ENCODE results near the gene NUBP2. TPM values are rescaled to one million over a fixed set of nuclear protein-coding genes. Genes with fewer than 3 reads are reported as not detected.

The NUBP2 gene
- total RNA-seq, 1 experiment from 2014 or later, result 123 TPM

DNA sequence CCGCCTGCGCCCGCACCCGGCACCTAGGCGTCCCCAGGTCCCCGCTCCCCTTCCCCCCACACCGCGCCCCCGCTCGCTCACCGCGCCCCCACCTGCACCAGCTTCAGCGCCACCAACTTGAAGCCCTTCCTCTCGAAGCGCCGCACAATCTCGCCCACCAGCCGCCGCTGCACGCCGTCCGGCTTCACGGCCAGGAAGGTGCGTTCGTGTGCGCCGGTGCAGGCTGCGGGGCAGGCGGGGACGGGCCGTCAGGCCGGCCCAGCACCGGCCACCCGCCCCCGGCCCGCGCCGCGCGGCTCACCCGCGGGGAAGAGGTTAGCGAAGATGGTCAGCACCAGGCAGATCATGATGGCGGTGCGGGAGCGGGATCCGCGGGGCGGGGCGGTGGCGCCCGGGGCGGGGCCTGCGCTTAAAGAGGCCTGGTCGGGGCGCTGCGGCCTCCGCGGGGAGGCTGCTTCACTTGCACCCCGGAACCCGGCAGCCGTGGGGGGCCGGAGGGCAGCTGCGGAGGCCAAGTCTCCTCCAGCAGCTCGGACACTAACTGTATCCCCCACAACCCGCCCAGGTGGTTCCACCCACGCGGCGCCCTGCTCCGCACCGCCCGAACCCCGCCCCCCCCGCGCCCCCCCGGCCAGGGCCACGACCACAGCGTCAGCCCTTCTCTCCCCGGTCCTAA lies 11.4 kb upstream of the NUBP2 start, which contains the start of gene NME3:
Gene NME3 (minus strand): TSS at position 356 of the 676 bp plus-strand sequence. CDS start 9 bp downstream, at position 347.
- DNase-seq (ENCODE audit: low read depth), result no peak

DNA sequence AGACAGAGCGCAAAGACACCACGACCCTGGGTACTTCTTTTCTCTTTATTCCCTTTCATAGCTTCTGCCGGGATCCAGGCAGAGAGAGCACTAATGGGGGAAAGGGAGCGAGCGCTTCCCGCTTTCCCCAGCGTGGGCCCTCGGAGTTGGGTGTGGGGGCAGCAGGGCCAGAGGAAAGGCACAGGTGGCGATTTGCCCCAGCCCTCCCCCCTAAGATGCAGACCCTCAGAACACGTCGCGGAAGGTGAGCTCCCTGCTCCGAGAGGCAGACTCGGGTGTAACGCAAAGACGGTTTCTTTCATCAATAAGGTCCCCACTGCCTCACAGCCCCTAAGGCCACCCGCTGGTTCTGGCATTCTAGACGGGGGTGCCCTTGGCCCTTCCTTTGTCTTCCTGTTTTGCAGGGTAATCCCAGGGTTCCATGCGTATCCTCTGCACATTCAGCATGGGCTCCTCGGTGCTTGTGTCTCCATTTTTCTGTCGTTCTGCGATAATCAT lies 10.8 kb upstream of the NUBP2 start:
- DNase-seq (ENCODE audit: low read depth), result no peak

DNA sequence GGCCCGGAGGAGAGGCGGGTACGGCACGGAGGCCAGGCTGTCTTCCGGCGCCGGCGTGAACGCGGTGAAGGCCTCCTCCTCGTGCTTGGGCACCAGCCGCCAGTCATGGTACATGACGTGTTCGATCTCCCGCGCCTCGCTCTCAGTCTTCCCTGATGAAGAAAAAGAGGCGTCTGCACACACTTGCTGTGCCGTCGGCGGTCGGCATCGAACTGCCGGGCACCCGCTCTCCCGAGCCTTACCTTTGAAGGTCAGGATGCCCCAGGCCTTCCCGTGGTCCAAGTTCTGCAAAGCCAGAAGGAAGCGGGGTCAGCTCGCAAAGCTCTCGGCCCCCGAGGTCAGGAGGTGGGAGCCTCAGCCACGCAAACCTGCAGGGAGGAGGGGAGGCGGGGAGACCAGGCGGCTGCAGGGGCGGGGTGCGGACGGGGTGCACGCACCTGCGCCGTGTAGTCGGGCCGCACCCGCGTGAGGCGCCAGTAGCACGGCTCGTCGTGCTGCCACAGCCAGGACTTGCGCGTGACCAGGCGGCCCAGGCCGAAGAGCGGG lies 10.3 kb upstream of the NUBP2 start, which contains the start of gene EME2:
Gene EME2 (plus strand): TSS at position 449 of the 546 bp plus-strand sequence. CDS start 418 bp downstream, outside the sequence.
- peak; percentile 38 for DNase-seq (ENCODE audit: low read depth)

DNA sequence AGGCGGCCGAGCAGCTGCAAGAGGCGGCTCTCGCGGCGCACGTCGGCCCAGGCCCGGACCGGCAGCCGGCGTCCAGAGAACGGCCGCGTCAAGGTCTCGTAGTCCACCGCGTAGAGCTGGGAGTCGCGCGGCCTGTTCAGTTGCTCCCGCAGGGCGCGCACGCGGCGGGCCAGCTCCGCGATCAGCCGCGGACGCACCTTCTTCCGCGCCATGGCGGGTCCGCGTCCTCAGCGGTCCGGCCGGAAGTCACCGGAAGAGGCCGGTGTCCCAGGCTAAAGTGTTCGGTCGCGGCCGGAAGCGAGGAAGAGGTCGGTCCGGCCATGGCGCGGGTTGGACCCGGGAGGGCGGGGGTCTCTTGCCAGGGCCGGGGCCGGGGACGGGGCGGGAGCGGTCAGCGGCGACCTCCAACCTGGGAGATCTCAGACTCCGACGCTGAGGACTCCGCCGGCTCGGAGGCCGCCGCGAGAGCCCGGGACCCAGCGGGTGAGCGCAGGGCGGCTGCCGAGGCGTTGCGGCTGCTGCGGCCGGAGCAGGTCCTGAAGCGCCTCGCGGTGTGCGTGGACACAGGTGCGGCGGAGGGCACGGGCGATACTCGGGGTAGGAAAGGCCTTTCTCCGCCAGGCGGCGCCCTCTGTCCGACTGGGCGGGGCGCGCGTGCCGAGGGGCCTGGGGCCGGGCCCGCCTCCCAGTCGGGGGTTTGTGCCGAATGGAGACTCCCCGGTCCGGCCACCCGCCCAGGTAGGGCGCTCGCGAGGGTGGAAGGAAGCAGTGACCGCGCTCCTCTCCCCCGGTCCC lies 9.7 kb upstream of the NUBP2 start, which contains the start of gene MRPS34:
Gene MRPS34 (minus strand): TSS at position 227 of the 795 bp plus-strand sequence. CDS start 15 bp downstream, at position 212.
- peak; percentile 73 for DNase-seq (ENCODE audit: low read depth)

DNA sequence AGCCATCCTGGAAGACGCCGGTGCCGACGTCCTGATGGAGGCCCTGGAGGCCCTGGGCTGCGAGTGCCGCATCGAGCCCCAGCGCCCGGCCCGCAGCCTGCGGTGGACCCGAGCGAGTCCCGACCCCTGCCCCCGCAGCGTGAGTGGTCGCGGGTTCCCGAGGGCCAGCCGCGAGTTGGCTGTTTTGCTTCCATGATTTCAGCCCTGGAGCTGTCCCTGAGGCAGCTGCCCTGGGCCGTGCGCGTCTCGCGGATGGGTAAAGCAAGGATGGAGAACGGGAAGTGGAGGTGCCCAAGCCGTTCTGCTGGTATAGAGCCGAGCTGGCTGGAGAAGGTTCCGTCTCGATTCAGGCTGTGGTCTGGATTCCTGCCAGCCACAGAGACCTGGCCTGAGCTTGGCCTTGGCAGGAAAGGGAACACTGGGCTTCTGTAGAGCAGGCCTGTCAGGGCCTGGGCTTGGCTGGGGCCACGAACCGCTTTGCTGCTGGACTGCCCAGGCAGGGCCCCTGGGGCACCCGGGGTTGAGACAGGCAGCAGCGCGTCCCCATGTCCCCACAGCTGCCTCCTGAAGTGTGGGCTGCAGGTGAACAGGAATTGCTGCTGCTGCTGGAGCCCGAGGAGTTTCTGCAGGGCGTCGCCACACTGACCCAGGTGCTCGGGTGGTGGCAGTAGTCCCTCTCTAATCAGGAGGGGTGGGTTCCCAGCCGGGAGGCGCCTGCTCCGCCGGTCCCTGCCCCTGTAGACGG lies 8.9 kb upstream of the NUBP2 start:
- DNase-seq (ENCODE audit: low read depth), result no peak

DNA sequence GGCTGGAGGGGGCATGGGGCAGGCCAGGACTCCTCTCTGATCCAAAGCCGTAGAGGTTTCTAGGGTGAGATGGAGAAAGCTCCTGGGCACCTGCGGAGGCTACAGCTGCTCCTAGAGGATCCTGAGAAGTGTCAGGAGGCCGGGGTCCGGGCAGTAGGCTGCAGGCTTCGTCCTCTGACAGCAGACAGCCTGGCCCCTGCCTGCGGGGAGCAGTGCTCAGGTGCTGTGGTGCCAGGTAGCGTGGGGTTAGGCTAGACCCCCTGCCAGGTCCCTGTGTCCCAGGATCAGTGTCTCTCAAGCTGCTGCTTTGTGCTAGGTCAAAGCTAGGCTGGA lies 8.3 kb upstream of the NUBP2 start:
- no peak for DNase-seq (ENCODE audit: low read depth)

DNA sequence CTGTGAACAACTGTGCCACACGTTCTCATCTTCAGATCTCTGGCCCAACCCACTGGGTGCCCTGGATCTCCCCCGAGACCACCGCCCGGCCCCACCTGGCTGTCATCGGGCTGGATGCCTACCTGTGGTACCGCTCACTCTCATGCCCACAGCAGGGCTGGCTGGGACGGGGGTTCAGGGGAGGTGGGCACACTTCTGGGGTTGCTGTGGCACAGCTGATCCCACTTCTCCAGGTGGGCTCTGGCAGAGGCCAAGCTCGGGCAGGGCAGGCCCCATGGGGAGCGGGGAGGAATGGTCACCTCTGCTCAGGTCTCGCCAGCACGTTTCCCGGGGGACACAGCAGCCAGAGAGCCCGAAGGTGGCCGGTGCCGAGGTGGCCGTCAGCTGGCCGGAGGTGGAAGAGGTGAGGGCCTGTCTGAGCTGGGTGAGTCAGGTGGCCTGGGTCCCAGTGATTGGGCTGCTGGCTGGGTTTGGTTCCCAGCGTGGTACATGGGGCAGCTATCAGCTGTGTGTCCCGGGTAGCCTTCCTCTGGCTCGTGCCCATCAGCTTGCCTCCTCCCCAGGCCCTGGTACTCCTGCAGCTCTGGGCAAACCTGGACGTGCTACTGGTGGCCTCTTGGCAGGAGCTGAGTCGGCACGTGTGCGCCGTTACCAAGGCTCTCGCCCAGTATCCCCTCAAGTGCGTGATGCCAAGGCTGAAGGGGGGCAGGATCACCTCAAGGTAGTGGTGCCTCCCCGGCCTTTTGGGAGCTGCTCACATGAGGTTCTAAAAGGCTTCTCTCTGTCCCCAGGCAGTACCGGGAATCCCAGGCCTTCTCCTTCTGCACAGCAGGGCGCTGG lies 7.5 kb upstream of the NUBP2 start:
- DNase-seq (ENCODE audit: low read depth), result no peak

DNA sequence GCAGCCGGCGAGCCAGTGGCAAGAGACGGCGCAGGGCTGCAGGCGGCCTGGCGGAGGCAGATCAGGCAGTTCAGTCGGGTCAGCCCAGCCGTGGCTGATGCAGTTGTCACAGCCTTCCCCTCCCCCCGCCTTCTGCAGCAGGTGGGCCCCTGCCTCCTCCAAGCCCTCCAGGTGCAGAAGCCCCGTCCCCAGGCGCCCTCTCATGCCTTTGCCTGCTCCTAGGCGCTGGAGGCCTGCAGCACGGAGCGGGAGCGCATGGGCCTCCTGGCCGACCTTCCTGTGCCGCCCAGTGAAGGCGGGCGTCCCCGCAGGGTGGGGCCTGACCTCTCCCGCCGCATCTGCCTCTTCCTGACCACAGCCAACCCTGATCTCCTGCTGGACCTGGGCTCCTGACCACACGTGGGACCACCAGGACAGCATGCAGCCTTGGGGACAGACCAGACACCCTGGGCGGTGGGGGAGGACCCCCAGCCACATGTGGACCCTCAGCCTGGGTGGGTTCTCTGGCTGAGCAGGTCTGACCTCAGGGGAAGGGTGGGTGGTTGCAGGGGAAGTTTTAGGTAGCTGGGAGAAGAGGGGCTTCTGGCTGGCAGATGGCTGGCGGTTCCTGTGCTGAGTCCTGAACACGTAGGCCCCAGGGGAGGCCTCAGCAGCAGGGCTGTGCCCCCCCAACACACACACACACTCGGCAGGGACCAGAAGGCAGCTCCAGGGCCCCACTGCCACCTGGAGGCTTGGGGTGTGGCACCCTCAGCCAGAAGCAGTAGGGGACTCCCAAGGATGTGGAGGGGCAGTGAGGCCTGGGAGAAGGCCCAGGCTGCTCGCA lies 6.7 kb upstream of the NUBP2 start:
- DNase-seq (ENCODE audit: low read depth), result no peak

DNA sequence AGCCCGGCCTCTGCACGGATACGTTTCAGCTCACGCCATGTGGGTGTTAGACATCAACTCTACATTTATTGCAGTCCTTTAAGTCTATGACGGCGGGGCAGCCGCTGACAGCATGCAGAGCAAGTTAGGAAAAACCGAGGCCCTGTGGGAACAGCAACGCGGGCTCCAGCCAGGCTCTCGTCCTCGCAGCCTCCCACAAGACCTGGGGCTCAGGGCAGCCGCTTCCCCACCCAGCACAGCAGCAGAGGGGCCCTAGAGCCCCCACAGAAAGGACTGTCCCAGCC lies 6.1 kb upstream of the NUBP2 start:
- DNase-seq (ENCODE audit: low read depth), result no peak

DNA sequence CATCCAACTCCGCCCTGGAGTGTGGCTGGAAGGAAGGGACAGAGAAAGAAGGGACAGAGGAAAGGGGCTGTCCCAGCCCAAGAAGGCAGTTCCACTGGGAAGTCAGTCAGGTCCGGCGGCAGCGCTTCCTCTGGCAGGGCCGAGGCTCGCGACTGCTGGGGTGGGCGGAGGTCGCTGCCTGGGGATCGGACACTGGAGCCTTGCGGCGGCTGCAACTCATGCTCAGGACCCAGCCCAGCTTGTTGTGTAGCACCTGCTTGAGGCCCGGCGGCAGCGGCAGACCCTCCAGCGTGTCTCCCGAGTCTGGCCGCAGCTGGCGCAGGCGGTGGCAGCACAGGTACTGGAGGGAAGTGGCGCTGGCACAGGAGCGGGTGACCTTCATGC lies 5.8 kb upstream of the NUBP2 start:
- DNase-seq (ENCODE audit: low read depth), result no peak

DNA sequence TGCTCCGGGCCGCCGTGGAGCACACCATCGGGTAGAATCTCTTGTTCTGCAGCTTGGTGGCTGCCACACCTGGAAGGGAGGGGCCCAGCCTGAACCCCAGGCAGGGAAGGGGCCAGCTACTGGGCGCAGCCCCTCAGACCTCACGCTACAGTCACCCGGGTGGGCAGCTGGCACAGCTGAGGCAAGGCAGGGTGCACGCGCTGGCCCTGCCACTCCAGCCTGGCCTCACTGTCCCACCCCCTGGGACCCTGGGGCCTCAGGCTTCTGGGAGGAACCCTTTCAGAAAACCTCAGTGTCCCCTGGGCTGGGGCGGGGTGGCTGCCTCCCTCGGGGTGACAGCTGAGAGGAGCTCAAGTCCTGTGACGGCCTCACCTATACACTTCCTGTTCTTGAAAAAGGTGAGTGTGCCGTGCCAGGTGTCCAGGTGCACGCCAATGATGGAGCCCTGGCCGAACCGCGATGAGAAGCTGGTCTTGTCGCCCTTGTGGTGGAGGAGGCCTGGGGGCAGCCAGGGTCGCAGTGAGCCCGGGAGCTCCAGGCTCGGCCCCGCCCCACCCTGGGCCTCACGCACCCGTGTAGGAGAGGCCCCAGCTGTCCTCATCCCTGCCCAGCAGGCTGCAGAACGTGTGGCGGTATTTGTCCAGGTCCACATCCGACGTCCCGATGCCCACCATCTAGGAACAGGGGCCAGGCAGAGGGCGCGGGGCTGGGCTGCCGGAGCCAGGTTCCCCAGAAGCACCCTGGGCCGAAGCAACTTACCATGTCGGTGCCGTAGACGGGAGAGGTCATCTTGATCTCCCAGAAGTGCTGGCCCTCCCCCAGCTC lies 5.2 kb upstream of the NUBP2 start:
- no peak for DNase-seq (ENCODE audit: low read depth)

DNA sequence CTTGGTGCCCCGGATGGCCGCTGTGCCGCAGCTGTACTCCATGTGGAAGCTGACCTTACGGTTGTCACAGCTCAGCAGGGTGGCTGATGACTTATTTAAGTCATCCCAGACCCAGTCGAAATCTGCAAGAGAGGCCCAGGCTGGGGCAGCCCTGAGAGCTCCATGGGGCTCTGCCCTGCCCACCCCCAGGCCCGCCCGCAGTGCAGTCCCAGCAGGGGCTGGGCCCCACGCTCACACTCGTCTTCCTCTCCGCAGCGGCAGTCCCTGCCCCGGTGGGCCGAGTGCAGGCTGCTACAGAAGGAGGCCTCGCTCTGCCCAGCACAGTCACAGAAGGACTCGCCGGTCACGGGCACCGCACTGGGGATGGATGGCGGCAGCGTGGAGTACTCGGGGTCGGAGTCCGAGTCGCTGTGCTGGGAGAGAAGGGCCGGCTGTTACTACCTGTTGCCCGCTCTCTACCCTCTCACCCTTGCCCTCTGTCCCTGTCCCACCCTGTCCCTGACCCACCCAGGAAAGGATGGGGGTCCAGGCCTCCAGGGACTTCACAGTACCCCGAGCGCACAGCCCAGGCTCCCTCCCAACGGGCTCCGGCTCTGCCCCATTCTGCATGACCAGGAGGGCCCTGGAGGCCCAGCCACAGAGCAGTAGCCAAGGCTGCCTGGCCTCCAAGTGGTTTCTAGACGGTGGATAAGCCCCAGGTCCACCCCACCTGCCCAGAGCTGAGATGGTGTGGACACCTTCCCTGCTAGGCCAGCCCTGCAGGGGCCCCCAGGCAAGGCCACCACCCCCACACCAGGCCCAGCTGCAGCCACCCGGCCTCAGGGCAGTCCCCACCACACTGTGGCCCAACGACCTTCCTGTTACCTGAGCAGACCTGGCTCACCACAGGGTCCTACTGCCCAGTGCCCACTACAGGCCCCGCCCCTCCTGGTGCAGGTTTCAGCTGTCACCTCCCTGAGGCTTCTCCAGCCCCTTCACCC lies 4.3 kb upstream of the NUBP2 start:
- DNase-seq (ENCODE audit: low read depth), result no peak

DNA sequence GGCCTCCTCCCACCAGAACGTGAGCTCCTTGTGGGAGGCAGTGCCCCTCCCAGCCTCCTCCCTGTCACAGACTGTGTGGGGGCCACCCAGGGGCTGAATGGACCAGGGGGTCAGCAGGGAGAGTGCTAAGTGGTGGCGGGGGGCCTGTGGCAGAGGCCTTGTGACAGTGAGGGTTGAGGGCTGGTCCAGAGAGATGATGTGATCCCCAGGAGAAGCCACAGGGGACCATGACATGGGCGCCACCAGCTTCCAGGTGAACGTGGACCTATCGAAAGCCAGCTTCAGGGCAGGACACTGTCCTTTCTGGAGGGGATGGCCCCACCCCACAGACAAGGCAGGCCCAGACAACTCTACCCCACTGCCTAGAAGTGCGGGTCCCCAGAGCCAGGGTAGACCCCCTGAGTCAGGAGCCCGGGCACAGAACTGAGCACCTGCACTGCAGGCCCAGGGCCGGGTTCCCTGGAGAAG lies 3.5 kb upstream of the NUBP2 start:
- no peak for DNase-seq (ENCODE audit: low read depth)

DNA sequence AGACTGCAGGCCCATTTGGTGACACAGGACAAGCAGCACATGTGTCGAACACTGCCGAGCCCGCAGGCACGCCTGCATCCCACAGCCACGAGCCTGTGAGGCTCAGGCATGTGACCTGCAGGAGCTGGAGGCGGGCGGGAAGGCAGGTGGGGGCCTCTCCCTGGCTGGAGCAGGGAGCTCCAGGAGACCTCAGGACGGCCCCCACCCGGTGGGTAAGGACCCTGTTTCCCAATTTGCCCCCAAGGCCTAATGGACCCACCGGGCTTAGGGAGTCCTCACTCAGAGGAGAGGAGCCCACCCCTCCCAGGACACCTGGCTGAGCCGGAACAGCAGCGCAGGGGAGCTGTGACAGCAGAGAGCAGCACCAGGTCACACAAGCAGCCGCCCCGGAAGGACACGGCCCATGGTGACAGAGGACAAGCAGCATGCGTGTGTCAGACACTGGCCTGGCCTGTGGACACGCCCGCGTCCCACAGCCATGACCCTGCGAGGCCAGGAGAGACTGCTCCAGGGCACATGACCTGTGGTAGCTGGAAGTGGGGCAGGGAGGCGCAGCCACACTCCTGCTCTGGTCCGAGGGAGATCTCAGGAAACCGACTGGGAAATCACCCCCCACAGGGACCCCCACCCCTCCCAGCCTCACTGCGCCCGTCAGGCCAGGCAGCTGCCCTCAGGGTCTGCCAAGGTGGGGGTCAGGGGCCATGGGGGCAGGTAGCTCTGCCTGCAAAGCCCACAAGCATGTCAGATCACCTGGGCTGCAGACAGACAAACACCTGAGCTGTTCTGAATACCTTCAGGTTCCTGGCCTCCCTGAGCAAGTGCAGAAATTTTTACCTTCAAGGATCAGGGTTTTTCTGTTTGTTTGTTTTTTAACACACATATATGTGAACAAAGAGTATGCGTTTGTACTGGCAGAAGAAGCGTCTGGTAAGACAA lies 2.8 kb upstream of the NUBP2 start:
- DNase-seq (ENCODE audit: low read depth), result no peak

DNA sequence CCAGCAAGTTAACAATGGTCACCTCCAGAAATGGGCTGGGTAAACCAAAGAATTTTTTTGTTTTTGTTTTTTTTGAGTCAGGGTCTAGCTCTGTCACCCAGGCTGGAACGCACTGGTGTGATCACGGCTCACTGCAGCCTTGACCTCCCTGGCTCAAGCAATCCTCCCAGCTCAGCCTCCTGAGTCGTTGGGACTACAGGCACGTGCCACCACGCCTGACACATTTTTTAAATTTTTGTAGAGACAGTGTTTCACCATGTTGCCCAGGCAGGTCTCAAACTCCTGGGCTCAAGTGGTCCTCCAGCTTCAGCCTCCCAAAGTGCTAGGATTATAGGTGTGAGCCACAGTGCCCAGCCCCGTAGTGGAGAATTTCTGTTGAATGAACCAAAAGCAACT lies 2.1 kb upstream of the NUBP2 start:
- DNase-seq (ENCODE audit: low read depth), result no peak

DNA sequence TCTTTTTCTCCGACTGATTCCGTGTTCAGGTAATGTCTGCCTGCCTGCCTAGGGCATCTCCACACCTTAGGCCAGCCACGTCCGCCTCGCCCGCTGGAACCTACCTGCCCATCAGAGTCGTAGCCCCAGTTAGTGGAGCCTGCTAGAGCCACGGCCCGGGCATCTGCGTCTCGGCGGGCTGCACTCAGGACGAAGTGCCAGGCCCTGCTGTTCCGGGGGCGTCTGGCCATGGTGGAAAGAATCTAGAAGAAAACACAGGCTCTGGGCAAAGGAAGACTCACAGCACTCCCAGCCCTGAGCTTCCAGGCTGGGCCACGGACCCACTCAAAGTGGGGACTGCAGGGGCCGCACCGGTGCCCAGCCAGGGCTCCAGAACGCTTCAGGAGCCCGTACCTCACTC lies 1.5 kb upstream of the NUBP2 start:
- DNase-seq (ENCODE audit: low read depth), result no peak
